Bone marrow (tissue), 2 donors: ENCODE measurements around the gene OR7C2.
"Not testable (repeated sequence)": the region's sequence is repeated elsewhere in the genome, so short reads cannot be mapped to it uniquely, and the experiment has no call there.

ENCODE experiments used
- DNase-seq, 2 donors: peaks; one replicate each; lab custom pipeline; 2025; lab: John Stamatoyannopoulos, UW

Gene OR7C2

GRCh38 chr19:14941189-14941588 lies at the start of gene OR7C2:
TSS of gene OR7C2 (plus strand) at chr19:14941489. CDS start at chr19:14941489, 0 bp downstream.
- DNase-seq, result no peak

- DNase-seq, result no peak
These were observed 39.5 kb upstream of the OR7C2 start for GRCh38 chr19:14901675-14902260.

DNA sequence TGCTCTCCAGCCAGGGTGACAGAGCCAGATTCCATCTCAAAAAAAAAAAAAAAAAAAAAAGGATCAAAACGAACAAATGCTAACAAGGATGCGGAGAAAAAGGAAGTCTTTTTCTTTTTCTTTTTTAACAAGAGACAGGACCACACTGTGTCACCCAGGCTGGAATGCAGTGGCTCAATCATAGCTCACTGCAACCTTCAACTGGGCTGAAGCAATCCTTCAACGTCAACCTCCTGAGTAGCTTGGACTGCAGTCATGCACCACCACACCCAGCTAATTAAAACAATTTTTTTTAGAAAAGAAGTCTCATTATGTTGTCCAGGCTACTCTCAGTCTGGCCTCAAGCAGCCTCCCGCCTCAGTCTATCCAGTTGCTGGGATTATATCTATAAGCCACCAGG lies 34.6 kb upstream of the OR7C2 start:
- DNase-seq, result no peak

DNA sequence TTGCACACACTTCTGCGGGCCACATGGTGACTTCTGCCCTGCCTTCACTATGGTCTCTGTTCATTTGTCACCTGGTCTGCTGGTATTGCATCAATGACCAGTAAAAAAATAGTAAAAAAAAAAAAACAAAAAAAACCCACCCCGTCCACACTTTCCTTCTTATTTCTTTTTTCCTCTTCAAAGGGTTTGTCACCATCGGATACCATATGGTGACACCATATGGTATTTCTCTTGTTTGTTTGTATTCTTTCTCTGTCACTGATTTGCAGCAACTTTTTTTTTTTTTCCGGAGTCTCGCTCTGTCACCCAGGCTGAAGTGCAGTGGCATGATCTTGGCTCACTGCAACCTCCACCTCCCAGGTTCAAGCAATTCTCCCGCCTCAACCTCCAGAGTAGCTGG lies 26.2 kb upstream of the OR7C2 start:
- no peak for DNase-seq

DNA sequence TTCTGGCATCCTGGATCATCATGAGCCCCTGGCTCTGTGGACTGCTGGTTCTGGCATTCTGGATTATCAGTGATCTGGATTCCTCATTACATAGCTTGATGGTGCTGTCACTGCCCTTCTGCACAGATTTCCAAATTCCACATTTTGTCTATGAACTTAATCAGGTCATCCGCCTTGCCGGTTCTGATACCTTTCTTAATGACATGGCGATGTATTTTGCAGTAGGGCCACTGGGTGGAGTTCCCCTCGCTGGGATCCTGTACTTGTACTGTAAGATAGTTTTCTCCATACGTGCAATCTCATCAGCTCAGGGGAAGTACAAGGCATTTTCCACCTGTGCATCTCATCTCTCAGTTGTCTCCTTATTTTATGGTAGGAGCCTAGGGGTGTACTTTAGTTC lies 24.4 kb upstream of the OR7C2 start:
- DNase-seq, result no peak

DNA sequence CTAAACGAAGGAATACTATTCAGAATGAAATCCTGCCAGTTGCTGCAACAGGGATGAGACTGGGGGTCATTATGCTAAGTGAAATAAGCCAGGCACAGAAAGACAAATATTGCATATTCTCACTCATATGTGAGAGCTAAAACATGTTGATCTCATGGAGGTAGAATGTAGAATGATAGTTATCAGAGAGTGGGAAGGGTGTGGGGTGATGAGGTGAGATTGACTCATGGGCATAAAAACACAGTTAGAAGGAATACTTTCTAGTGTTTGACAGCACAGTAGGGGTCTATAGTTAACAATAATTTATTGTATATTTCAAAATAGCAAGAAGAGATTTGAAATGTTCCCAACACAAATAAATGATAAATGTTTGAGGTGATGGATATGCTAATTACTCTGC lies 7.8 kb upstream of the OR7C2 start:
- no peak for DNase-seq

DNA sequence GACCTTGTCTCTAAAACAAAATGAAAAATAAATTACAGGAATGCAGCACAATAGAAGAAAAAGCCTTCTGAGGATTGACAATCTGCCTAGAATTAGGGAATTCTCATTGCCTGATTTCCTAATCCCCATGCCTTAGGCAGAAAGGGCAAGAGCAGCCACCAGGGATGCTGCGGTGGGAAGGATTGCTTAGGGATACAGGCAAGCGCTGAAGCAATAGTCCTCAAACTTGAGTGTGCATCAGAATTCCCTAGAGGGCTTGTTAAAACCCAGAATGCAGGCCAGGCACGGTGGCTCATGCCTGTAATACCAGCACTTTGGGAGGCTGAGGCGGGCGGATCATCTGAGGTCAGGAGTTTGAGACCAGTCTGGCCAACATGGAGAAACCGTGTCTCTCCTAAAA lies 1.0 kb upstream of the OR7C2 start:
- DNase-seq, result no peak

DNA sequence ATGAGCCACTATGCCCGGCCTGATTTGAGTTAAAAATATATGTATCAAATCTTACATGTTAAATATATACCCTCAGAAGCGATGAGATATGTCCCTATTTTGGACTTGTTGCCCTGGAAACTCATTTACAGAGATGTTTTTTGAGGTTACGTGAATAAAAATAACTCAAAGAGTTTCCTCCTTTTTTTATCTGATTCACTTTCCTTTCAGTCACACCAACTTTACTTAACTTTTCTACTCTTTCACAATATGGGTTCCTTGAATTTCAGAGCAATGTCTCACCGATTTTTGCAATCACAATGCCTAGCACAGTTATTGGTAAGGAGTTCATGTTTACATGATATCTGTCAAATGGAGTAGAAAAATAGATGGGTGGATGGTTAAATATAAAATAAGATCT lies 2.3 kb downstream of the OR7C2 start:
- peak in 1 of 2 donors; percentile 42 for DNase-seq

DNA sequence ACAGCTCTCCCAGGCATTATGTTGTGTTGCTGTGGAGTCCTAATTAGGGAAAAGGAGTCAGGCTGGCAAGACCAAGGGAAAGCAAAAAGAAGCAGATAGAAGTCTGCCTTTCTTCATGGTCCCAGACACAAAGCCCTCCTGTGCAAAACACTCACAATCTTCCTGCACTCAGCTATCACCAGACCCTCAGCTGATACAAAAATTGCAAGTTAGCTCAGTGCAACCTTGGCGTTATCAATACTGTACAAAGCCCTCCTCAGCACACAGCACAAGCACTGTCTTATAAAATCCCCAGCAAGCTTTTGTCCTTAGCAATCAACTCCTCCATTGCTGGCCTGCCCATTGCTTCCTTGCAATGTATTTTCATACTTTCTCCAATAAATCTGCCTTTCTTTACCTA lies 3.2 kb downstream of the OR7C2 start:
- DNase-seq, result no peak

- not testable (repeated sequence) for DNase-seq
These were observed 8.1 kb downstream of the OR7C2 start for GRCh38 chr19:14949413-14949812.

DNA sequence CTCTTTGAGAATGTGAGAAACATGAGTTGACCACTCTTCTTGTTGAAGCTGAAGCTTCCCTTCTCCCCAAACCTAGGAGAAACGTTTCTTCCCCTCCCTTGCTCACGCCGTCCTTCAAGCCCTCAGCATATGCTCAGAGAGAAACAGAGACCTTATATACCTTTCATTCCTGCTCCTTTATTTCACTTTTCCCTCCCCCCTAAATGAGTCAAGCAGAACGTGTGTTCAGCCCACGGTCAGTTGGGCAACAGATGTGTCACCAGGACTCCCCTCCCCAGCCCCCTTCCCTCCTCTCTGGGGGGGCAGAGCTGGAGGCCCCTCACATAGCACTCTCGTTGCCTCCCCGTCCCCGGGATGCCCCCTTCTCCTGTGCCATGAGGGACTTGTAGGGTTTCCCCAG lies 8.6 kb downstream of the OR7C2 start:
- DNase-seq, result no peak

DNA sequence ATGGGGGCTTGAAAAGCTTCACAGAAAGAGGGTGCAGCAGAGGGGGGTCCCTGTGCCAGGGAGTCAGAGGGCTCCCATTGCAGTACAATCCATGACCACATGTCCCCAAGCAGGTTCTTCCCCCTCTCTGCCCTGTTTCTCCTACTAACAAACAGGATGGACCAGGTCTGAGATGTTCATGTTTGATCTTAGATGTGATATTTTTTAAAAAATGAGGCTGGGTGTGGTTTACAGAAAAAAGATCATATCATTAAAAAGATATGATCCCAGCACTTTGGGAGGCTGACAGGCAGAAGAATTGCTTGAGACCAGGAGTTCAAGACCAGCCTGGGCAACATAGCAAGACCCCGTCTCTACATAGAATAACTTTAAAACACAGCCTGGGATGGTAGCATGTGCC lies 9.1 kb downstream of the OR7C2 start:
- DNase-seq, result no peak

GRCh38 chr19:14952767-14953166 lies 11.5 kb downstream of the OR7C2 start:
- no peak for DNase-seq

GRCh38 chr19:14954071-14954655 lies 12.9 kb downstream of the OR7C2 start:
- no peak for DNase-seq

DNA sequence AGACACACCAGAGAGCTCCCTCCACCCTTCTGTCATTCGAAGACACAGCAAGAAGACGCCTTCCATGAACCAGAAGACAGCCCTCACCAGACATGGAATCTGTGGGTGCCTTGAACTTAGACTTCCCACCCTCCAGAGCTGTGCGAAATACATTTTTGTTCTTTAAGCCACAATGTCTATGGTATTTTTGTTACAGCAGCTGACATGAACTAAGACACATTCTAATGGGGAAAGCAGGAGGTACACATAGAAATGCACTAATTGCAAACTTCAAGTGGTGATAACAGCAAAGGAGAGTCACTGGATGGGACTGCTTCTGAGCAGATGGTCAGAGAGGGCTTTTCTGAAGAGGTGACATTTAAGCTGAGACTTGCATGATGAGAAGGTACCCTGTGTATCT lies 16.2 kb downstream of the OR7C2 start:
- DNase-seq, result no peak

GRCh38 chr19:14959263-14959662 lies 18.0 kb downstream of the OR7C2 start:
- DNase-seq, result no peak

DNA sequence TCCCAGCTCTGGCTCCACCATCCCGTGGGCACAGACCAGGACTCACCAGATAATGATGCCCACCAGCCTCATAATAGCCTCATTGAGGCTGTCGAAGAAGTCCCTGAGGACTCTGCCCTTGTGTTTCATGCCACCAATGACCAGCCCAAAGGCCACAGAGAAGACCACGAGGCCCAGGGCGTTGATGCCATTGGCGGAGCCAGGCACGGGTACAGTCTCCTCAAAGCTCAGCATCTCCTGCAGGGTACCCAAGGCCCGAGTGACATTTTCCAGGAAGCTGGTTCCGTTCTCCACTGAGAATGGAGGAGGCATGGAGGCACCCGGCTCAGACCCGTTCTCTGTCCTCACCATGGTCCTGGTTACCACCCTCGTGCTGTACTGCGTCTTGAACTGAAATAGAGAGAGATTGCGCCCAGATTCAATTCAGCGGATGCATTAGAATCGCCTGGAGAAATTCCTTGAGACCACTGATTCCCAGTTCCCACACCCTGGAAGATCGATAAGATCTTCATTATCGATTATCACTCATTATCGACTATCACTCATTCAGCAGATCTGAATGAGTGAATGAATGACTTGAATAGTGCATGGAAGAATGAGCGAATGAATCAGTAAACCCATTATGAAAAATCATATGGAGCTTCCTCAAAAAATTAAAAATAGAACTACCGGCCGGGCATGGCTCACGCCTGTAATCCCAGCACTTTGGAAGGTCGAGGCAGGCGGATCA lies 20.8 kb downstream of the OR7C2 start:
- DNase-seq, result no peak

GRCh38 chr19:14968247-14968646 lies 27.0 kb downstream of the OR7C2 start:
- no peak for DNase-seq

GRCh38 chr19:14971474-14971873 lies 30.2 kb downstream of the OR7C2 start:
- no peak for DNase-seq

DNA sequence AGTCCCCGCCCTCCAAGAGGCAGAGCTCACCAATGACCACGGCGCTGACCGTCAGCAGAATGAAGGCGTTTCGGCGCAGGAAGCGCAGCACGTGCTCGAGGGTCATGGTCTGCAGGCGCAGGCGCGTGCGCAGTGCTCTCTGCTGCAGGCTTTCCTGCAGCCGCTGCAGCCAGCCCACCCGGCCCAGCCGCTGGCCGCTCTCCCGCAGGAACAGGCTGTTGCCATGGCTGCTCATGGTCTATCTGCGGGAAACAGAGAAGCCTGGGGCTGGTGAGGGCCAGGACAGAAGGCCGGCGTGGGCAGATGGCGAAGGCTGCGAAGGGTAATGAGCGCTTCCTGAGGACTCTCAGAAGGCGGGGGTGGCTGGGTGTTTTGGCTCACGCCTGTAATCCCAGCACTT lies 31.4 kb downstream of the OR7C2 start:
- DNase-seq, result no peak

DNA sequence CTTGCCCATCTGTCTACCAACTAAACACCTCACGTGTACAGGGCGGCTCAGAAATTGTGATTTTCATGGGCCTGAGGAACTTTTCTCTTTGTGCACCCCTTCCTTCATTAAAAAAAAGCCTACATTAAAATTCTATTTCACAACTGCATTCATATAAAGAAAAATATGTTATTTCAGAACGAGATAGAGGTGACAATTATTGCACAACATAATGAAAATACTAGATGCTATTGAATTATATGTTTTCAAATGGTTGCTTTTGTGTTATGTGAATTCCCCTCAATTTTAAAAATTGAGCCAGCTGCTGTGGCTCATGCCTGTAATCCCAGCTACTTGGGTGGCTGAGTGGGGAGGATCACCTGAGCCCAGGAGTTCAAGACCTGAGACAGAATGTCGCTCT lies 33.2 kb downstream of the OR7C2 start:
- DNase-seq, result no peak

DNA sequence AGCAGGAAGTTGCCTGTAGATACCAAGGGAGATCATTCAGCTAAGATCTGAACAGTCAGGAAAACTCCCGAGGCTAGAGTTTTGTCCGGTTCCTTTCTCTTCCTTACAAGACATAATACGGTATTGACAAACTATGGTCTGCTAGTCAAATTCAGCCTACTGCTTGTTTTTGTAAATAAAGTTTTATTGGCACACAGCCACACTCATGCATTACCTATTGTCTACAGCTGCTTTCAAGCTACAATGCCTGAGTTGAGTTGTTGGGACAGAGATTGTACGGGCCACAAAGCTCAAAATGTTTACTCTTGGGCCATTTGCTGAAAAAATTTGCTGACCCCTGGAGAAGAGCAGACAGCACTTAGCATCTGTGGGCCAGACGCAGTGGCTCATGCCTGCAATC lies 35.8 kb downstream of the OR7C2 start:
- no peak for DNase-seq

DNA sequence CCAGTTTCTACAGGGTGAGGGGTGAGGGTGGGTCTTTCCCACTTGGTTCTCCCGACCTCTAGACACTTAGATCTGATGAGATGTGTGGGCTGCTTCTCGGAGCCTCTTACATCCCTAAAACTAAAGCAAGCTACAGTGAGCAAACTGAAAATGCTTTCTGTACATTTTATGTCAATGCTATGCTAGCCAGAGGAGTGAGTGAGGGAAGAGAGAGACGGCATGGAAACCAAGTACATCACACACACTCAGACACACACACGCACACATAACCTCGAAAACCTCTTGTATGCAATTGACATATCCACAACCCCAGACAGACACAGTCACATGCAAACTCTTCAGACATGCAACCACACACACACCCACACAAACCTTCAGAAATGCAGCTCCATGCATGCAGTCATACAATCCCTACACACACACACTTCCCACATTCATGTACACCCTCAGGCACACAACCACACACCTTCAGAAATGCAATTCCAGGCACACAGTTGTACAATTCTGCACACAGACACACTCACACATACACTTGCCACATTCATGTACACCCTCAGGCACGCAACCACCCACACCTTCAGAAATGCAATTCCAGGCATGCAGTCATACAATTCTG lies 37.0 kb downstream of the OR7C2 start:
- no peak for DNase-seq
